WI38 (cell line): ENCODE data around the gene LGI4.

Experiments
- H3K4me3 ChIP-seq: 2 replicates; pipeline ENCODE4 v1.5.1; 2011; ENCODE audit warnings: low read depth, mild to moderate bottlenecking, control low read depth, low read length
- TF ChIP-seq, protein P1 (sequence below): IDR thresholded peaks from 2 replicates; pipeline ENCODE4 v1.5.1; 2012; ENCODE audit warnings: low read depth, mild to moderate bottlenecking, control low read depth, low read length

The LGI4 gene

DNA sequence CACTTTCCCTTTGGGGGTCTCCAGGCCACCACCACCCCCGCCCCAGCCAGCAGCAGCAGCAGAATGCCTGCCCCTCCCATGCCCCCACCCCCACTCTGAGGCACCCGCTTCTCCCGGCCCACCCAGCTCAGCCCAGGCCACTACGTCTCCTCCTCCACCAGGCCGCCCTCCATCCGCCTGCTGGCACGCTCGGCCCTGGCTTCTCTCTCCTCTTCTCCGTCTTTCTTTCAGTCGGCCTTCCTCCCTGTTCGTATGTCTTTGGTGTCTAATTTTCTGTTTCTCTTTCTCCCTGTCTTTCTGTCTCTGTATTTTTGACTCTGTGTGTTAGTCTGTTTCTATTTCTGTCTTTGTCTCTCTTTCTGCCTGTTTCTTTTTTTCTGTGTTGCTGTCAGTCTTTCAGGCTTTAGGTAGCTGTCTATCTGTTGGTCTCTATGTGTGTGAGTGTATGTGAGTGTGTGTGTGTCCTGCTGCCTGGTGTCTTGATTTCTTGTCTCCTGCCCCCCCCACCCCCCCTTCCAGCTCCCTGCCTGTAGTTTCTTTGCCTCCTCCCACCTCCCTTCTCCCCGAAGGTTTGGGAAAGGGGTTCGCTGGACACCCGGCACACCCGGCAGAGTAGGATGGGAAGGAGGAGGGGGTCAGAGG is at the start of gene LGI4:
Gene LGI4, minus strand, starts transcription at position 459 of the 642 bp plus-strand sequence. Its CDS starts 379 bp downstream, at position 80.
- no peak within 1 kb of the TSS for H3K4me3 ChIP-seq
- TF ChIP-seq, protein P1, sequence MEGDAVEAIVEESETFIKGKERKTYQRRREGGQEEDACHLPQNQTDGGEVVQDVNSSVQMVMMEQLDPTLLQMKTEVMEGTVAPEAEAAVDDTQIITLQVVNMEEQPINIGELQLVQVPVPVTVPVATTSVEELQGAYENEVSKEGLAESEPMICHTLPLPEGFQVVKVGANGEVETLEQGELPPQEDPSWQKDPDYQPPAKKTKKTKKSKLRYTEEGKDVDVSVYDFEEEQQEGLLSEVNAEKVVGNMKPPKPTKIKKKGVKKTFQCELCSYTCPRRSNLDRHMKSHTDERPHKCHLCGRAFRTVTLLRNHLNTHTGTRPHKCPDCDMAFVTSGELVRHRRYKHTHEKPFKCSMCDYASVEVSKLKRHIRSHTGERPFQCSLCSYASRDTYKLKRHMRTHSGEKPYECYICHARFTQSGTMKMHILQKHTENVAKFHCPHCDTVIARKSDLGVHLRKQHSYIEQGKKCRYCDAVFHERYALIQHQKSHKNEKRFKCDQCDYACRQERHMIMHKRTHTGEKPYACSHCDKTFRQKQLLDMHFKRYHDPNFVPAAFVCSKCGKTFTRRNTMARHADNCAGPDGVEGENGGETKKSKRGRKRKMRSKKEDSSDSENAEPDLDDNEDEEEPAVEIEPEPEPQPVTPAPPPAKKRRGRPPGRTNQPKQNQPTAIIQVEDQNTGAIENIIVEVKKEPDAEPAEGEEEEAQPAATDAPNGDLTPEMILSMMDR: no peak

DNA sequence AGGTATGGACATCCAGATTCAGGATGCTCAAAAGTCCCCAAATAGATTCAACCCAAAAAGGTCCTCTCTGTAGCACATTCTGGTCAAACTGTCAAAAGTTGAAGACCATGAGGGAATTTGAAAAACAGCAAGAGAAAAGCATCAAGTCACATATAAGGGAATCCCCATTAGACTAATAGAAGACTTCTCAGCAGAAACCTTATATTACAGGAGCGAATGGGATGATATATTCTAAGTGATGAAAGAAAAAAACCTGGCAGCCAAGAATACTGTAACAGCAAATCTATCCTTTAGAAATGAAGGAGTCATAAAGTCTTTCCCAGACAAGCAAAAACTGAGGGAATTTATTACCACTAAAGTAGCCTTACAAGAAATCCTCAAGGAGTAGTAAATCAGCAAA is 49.4 kb upstream of the LGI4 start:
- no peak overlapping the region for H3K4me3 ChIP-seq
- TF ChIP-seq, protein P1: no peak

DNA sequence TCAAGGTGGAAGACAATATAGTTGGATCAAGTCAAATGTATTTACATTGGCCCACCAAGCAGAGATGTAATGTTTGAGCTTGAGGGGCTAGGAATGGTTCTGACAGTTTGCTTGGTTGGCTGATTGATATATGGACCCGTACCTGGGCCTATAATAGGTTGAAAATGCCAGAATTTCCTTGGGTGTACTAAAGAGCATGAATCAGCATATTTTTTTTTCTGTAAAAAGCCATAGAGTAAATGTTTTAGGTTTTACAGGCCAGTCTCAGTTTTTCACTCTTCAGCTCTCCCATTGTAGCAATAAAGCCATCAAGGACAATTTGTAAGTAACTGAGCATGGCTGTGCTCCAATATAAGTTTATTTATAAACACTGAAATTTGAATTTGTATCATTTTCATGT is 46.5 kb upstream of the LGI4 start:
- H3K4me3 ChIP-seq: no peak overlapping the region
- TF ChIP-seq, protein P1: no peak

DNA sequence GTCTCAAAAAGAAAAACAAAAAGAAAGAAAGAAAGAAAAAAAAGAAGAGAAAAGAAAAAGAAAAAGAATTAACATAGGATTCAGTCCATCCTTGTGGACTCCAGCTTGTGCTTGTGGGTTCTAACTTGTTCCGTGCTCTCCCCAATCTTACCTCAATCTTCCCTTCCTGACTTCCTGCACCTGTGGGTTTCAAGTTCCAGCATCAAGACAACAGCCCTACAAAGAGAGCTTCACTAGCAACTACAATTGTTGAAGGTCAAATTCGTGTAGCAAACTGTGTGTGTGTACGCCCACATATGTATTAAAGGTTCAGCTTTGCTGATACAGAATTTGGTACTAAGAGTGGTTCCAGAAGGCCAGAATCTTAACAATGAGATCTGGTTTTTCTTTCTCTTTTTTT is 45.0 kb upstream of the LGI4 start:
- H3K4me3 ChIP-seq: no peak overlapping the region
- TF ChIP-seq, protein P1: no peak

DNA sequence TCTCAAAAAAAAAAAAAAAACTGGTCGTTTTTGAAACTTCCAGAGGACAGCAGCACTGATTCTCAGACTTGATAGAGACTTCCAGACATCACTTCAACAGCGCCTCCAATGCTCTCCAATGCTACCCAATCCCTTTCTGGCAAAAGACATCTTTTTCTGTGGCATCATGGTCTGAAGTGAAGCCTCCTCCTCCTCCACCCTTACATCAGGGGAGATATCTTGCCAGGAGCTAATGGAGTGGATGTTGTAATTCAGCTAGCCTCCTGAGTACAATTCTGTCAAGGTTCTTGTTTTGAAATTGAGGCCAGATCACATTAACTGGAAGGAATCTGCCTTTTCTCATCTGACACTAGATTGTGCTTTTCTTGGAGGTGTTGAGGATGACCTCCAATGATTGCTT is 43.8 kb upstream of the LGI4 start:
- H3K4me3 ChIP-seq: no peak overlapping the region
- TF ChIP-seq, protein P1: no peak

DNA sequence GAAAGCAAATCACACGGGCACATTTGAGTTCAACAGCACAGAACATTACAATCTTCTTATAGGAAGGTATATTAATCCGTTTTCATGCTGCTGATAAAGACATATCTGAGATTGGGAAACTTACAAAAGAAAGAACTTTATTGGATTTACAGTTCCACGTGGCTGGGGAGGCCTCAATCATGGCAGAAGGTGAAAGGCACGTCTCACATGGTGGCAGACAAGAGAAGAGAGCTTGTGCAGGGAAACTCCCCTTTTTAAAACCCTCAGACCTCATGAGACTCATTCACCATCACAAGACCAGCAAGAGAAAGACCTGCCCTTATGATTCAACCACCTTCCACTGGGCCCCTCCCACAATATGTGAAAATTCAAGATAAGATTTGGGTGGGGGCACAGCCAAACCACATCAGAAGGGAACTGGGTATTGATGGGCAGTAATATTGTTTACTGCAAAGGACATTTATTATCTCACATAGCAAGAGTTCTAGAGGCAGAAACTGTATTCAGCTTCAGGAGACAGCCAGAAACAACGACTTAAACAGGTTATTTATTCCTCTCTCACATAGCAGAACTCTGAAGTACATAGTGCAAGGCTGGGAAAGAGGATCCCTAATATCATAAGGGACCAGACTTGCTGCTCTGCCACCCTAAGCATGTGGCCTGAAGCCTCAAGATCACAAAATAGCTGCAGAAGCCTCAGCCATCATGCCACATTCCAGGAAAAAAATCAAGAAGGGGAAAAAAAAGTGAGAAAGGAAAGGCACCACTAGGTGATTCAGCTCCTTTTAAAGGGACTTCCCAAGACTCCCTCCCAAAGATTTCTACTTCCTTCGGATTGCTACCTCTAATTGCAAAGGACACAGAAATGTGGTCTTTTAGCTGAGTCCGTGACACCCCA is 42.8 kb upstream of the LGI4 start:
- H3K4me3 ChIP-seq: no peak overlapping the region
- TF ChIP-seq, protein P1: no peak

DNA sequence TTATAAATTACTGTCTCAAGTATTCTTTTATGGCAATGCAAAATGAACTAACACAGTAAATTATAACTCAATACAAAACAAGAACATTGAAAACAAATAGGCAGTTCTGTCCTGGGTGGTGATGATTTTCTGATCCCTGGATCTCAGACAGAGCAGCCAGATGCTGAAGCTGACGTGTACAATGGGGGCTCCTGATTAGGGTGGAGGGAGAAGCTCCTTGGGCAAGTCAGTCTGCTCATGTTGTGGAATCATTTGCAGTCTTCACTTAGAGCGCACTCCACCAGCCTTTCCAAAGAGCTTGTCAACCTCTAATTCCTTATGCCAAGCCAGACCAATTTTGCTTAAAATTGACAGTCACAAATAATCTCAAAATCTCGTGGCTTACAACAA is 41.3 kb upstream of the LGI4 start:
- TF ChIP-seq, protein P1: no peak
- no peak overlapping the region for H3K4me3 ChIP-seq
